ENCODE results near the gene TBC1D22A. TPM values are rescaled to one million over a fixed set of nuclear protein-coding genes. Genes with fewer than 3 reads are reported as not detected.
A peak's percentile ranks its signal among the peaks of the same experiment; 100 is the strongest.
"Not testable (repeated sequence)": the region's sequence is repeated elsewhere in the genome, so short reads cannot be mapped to it uniquely, and the experiment has no call there.

Gene TBC1D22A
- total RNA-seq, 1 donor from 2014 or later: 18.9 TPM

GRCh38 chr22:47046411-47047065 is 284.1 kb downstream of the TBC1D22A start:
- DNase-seq (ENCODE audit: low spot score): peak; percentile 89

GRCh38 chr22:47047321-47048122 is 285.1 kb downstream of the TBC1D22A start:
- Mint-ChIP-seq H3K36me3 (ENCODE audit: low read depth) (no peaks in the 10 kb centered on the region), H3K27me3 (ENCODE audit: low read depth) (no peaks in the 10 kb centered on the region), H3K9me3 (ENCODE audit: low read depth) (no peaks in the 10 kb centered on the region), H3K4me3 (ENCODE audit: unreplicated experiment) (no peak overlapping the region), H3K27ac (ENCODE audit: unreplicated experiment) (peak overlapping the region; percentile 77), H3K4me1 (ENCODE audit: low read depth) (peaks cover 10% of the 10 kb centered on the region)
- peak; percentile 72 for DNase-seq (ENCODE audit: low spot score)
- no peak for TF ChIP-seq CTCF (IDR thresholded peaks at IDR 0.05)

More at GRCh38 chr22:47046411-47047065, 284.1 kb downstream of the TBC1D22A start:
- no peak overlapping the region for H3K4me3 Mint-ChIP-seq (ENCODE audit: unreplicated experiment)
- no peaks in the 10 kb centered on the region for H3K36me3 Mint-ChIP-seq (ENCODE audit: low read depth)
- no peak overlapping the region for H3K27ac Mint-ChIP-seq (ENCODE audit: unreplicated experiment)
- H3K9me3 Mint-ChIP-seq (ENCODE audit: low read depth): no peaks in the 10 kb centered on the region
- peaks cover 5% of the 10 kb centered on the region for H3K4me1 Mint-ChIP-seq (ENCODE audit: low read depth)
- TF ChIP-seq CTCF (IDR thresholded peaks at IDR 0.05): no peak
- no peaks in the 10 kb centered on the region for H3K27me3 Mint-ChIP-seq (ENCODE audit: low read depth)

- no peak overlapping the region for H3K4me3 Mint-ChIP-seq (ENCODE audit: unreplicated experiment)
- no peaks in the 10 kb centered on the region for H3K27me3 Mint-ChIP-seq (ENCODE audit: low read depth)
- DNase-seq (ENCODE audit: low spot score): peak; percentile 63
- no peaks in the 10 kb centered on the region for H3K9me3 Mint-ChIP-seq (ENCODE audit: low read depth)
- no peak for TF ChIP-seq CTCF (IDR thresholded peaks at IDR 0.05)
- H3K36me3 Mint-ChIP-seq (ENCODE audit: low read depth): no peaks in the 10 kb centered on the region
- H3K4me1 Mint-ChIP-seq (ENCODE audit: low read depth): peaks cover 13% of the 10 kb centered on the region
- no peak overlapping the region for H3K27ac Mint-ChIP-seq (ENCODE audit: unreplicated experiment)
Observed at GRCh38 chr22:47048123-47049077, 285.9 kb downstream of the TBC1D22A start.

GRCh38 chr22:47049078-47049624 is 286.7 kb downstream of the TBC1D22A start:
- DNase-seq (ENCODE audit: low spot score): peak; percentile 39
- Mint-ChIP-seq H3K4me1 (ENCODE audit: low read depth) (peaks cover 20% of the 10 kb centered on the region), H3K27ac (ENCODE audit: unreplicated experiment) (no peak overlapping the region), H3K9me3 (ENCODE audit: low read depth) (no peaks in the 10 kb centered on the region), H3K36me3 (ENCODE audit: low read depth) (peaks cover 2% of the 10 kb centered on the region), H3K4me3 (ENCODE audit: unreplicated experiment) (no peak overlapping the region), H3K27me3 (ENCODE audit: low read depth) (no peaks in the 10 kb centered on the region)
- TF ChIP-seq CTCF (IDR thresholded peaks at IDR 0.05): no peak

GRCh38 chr22:47049736-47050400 is 287.4 kb downstream of the TBC1D22A start:
- H3K4me1 Mint-ChIP-seq (ENCODE audit: low read depth): peaks cover 15% of the 10 kb centered on the region
- H3K27ac Mint-ChIP-seq (ENCODE audit: unreplicated experiment): not testable (repeated sequence)

More at GRCh38 chr22:47049736-47050400, 287.4 kb downstream of the TBC1D22A start:
- not testable (repeated sequence) for H3K36me3 Mint-ChIP-seq (ENCODE audit: low read depth); H3K9me3 Mint-ChIP-seq (ENCODE audit: low read depth); H3K27me3 Mint-ChIP-seq (ENCODE audit: low read depth); H3K4me3 Mint-ChIP-seq (ENCODE audit: unreplicated experiment)
- peak; percentile 60 for DNase-seq (ENCODE audit: low spot score)
